ENCODE data around the gene TOMM40L. TPM values are rescaled to one million over a fixed set of nuclear protein-coding genes. Genes with fewer than 3 reads are reported as not detected.

The TOMM40L gene
- total RNA-seq, 4 donors from 2014 or later, result 7.0 to 12.4 (median 8.3) TPM

DNA sequence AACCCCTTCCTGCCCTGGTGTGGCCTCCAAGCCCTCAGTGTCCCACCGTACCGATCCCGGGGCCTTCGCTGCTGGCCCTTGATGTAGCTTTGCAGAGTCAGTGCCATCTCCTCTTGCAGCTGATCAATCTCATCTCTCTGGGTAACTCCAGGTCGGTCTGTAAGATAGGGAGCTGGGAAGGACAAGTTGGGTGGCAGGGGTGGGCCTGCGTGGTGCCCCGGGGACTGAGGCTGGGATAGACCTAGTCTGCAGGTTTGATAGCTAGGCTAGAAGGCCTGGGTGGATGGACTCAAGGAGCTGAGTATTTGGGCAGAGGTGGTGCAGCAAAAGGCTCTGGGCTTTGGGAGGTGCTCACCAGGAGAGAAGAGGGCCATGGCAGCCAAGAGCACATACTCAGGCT is 4.9 kb downstream of the TOMM40L start:
- intact Hi-C loops (cut with DNase I), result loop anchor here (5.0 kb wide), 1 partner anchor 137 kb away; the partner anchor contains the start of gene CFAP126
- Histone ChIP-seq H3K27me3 (no peaks in the 10 kb centered on the region), H3K36me3 (peaks cover 10 to 14% of the 10 kb centered on the region in 2 donors), H3K27ac (no peak overlapping the region), H3K4me3 (replicated peaks in 1 of 3) (no peak overlapping the region), H3K9me3 (no peaks in the 10 kb centered on the region), H3K4me1 (peaks cover 11 to 15% of the 10 kb centered on the region in 2 donors)
- DNase-seq, result no peak
- WGBS, 2 donors, result 92 to 95% methylated on average over 7 of the region's 7 CpGs
- TF ChIP-seq POLR2A (IDR thresholded peaks at IDR 0.05), result no peak
- TF ChIP-seq, protein P1, sequence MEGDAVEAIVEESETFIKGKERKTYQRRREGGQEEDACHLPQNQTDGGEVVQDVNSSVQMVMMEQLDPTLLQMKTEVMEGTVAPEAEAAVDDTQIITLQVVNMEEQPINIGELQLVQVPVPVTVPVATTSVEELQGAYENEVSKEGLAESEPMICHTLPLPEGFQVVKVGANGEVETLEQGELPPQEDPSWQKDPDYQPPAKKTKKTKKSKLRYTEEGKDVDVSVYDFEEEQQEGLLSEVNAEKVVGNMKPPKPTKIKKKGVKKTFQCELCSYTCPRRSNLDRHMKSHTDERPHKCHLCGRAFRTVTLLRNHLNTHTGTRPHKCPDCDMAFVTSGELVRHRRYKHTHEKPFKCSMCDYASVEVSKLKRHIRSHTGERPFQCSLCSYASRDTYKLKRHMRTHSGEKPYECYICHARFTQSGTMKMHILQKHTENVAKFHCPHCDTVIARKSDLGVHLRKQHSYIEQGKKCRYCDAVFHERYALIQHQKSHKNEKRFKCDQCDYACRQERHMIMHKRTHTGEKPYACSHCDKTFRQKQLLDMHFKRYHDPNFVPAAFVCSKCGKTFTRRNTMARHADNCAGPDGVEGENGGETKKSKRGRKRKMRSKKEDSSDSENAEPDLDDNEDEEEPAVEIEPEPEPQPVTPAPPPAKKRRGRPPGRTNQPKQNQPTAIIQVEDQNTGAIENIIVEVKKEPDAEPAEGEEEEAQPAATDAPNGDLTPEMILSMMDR (IDR thresholded peaks at IDR 0.05), result no peak

DNA sequence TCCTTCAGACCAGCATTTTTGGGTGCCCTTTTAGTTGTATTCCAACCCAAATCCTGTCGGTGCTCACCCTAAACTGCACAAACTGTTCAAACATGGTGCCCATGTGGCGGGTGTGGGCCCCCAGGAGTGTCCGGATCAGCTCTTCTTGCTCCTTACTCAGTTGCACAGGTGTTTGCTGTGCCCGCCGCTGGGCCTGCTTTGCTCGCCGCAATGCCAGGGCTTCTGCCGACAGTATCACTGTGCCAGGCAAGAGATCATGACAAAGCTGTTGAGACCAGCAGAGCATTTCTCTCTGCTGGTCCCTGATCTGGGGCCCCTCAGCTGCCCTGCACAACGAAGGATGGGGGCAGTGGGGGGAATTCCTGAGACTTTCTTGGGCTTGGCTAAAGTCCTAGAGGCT is 7.2 kb downstream of the TOMM40L start:
- no peaks in the 10 kb centered on the region for H3K27me3 ChIP-seq
- no peak overlapping the region for H3K4me3 ChIP-seq (replicated peaks in 1 of 3)
- peaks cover 10 to 14% of the 10 kb centered on the region in 2 donors for H3K36me3 ChIP-seq
- intact Hi-C loops (cut with DNase I), result loop anchor here (5.0 kb wide), 1 partner anchor 134 kb away; the partner anchor contains the start of gene CFAP126
- DNase-seq, result no peak
- TF ChIP-seq, protein P1 (IDR thresholded peaks at IDR 0.05), result no peak
- TF ChIP-seq POLR2A (IDR thresholded peaks at IDR 0.05), result no peak
- no peaks in the 10 kb centered on the region for H3K9me3 ChIP-seq
- H3K27ac ChIP-seq, result no peak overlapping the region
- no peaks in the 10 kb centered on the region for H3K4me1 ChIP-seq
- 81% methylated on average over 8 to 9 of the region's 9 CpGs for WGBS, 2 donors

DNA sequence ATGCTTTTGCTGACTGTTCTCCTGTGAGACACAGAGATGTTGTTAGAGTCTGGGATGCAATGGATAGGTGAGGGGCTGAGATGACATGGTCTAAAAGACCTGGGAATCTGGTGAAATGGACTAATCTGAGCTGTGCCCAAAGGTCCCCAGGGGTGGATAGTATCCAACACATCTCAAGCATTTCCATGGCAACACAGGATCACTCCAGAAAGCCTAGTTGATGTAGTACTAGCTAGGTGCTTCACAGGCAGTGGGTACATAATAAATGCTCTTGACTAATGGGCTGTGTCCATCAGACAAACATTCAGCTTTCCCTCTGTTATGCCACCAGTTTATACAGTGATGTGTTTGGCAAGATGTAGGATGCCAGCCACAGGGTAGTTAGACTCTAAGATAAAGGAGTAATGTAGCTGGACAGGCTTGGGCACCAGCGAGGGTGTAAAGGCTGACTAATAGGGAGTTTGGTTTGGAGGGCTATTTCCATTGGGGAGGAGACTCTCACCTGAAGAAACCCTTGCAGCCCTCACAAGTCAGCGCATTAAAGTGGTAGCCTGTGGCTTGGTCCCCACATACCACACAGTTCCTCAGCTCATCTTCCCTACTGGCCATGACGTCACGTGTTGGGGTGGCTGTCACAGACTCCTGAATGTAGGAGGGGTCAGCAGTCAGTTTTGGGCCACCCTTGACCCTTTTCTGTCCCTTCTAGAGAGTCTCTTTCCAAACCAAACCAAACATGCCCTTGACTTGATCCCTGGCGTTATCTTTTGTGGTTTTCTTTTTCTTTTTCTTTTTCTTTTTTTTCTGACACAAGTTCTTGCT is 10.3 kb downstream of the TOMM40L start:
- H3K9me3 ChIP-seq, result no peaks in the 10 kb centered on the region
- TF ChIP-seq, protein P1 (IDR thresholded peaks at IDR 0.05), result no peak
- TF ChIP-seq POLR2A (IDR thresholded peaks at IDR 0.05), result no peak
- DNase-seq, result no peak
- no peaks in the 10 kb centered on the region for H3K4me1 ChIP-seq
- H3K36me3 ChIP-seq, result no peaks in the 10 kb centered on the region
- intact Hi-C loops (cut with DNase I), result no loop called here
- 83 to 86% methylated on average over 5 of the region's 5 CpGs for WGBS, 2 donors
- no peak overlapping the region for H3K27ac ChIP-seq
- no peak overlapping the region for H3K4me3 ChIP-seq (replicated peaks in 1 of 3)
- no peaks in the 10 kb centered on the region for H3K27me3 ChIP-seq

DNA sequence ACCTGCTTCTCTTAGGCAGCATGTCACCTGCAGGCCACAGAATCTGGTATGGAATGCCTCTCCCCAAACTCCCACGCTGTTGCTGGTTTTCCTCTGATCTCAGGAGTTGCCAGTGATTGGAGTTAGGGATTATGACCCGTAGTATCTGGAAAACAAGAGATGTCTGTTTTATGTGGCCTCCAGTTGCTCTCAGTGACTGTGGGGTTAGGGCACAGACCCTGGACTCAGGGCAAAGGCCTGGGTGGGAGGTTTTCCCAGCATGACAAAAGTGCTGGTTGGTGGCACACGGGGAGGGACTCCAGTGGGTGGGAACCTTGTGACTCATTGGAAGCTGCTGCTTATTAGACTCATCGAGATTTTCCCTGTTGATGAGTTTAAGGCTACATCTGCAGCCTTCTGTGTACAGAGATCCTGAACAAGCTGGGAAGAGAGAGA is 12.2 kb downstream of the TOMM40L start, which contains the start of gene NR1I3:
NR1I3 (minus strand) TSS at position 165 of the 435 bp plus-strand sequence. CDS start 1,638 bp downstream, outside the sequence.
- Histone ChIP-seq H3K27me3 (no peaks in the 10 kb centered on the region), H3K36me3 (no peaks in the 10 kb centered on the region), H3K4me3 (replicated peaks in 1 of 3) (no peak within 1 kb of the TSS), H3K27ac (no peak within 1 kb of the TSS), H3K9me3 (no peaks in the 10 kb centered on the region), H3K4me1 (no peaks in the 10 kb centered on the region)
- TF ChIP-seq, protein P1 (IDR thresholded peaks at IDR 0.05), result no peak
- no peak for TF ChIP-seq POLR2A (IDR thresholded peaks at IDR 0.05)
- DNase-seq, result no peak
- intact Hi-C loops (cut with DNase I), result no loop called here
- WGBS, 2 donors, result 70 to 72% methylated on average over 4 of the region's 4 CpGs

DNA sequence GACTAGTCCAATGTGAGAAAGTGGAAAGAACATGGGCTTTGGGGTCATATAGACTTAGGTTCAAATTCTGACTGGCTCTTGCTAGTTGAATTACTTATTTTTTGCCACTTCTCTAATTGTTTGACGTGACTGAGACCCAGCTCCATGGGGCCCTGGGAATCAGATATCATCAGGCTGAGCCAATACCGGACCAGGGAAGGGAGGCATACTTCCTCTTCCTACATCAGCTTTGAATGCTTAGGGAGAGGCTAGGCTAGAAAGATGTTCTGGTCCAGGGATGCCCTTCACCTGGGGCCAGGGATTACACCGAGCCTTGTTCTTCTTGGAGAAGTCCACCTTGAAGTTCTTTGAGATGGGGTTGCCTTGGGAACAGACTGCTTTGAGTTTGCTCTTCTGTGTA is 15.8 kb downstream of the TOMM40L start:
- intact Hi-C loops (cut with DNase I), result no loop called here
- no peak for DNase-seq
- Histone ChIP-seq H3K9me3 (no peaks in the 10 kb centered on the region), H3K27me3 (no peaks in the 10 kb centered on the region), H3K4me1 (no peaks in the 10 kb centered on the region), H3K4me3 (replicated peaks in 1 of 3) (no peak overlapping the region), H3K36me3 (no peaks in the 10 kb centered on the region), H3K27ac (no peak overlapping the region)
- no peak for TF ChIP-seq POLR2A (IDR thresholded peaks at IDR 0.05)
- TF ChIP-seq, protein P1 (IDR thresholded peaks at IDR 0.05), result no peak
- 79 to 82% methylated on average over 3 of the region's 3 CpGs for WGBS, 2 donors

Data from thyroid gland (tissue), 4 donors.